Motor neuron (in vitro differentiated cells): ENCODE measurements around the gene SLAMF8. TPM values are rescaled to one million over a fixed set of nuclear protein-coding genes. Genes with fewer than 3 reads are reported as not detected.

Source experiments
- ATAC-seq, 8 experiments: fragments of 200-7000 bp; cut with Tn5 transposase; replicated peaks in 6 of 8; 2 replicates each; pipeline ENCODE4 v1.8.0; 2021; ENCODE audit warnings: mild to moderate bottlenecking in 8 of 8, moderate library complexity in 8 of 8
- H3K27ac ChIP-seq, 2 donors: fragments of 250-450 bp; sonication (Bioruptor Pico); 2 replicates each; pipeline ENCODE4 v1.9.0; 2021; ENCODE audit warnings: antibody characterized with exemption in 2 of 2, mild to moderate bottlenecking in 2 of 2, moderate library complexity in 1 of 2
- H3K4me1 ChIP-seq, 2 donors: fragments of 250-450 bp; sonication (Bioruptor Pico); replicated peaks in 1 of 2; 2 replicates each; pipeline ENCODE4 v1.6.1; 2021; ENCODE audit warnings: antibody characterized with exemption in 2 of 2, mild to moderate bottlenecking in 2 of 2, moderate library complexity in 1 of 2
- H3K4me3 ChIP-seq, 5 donors: fragments of 250-450 bp; sonication (Bioruptor Pico); 2 replicates each; pipeline ENCODE4 v1.9.0; 2021; ENCODE audit warnings: antibody characterized with exemption in 5 of 5, mild to moderate bottlenecking in 5 of 5, moderate library complexity in 4 of 5
- WGBS, 10 experiments: fragments of 450-650 bp; shearing (Covaris generic); methylation state at CpG; one replicate each; pipeline ENCODE4 v1.0.0; 2022; 5-methylcytosine and 5-hydroxymethylcytosine counted together
- in situ Hi-C, 9 experiments: fragments of 400-800 bp; cut with MboI; loops; one replicate each; pipeline ENCODE4 v1.15.0; 2021; ENCODE audit warnings: low sequenced_read_pairs in 9 of 9, low pct_unique_long_range_greater_than_20kb in 2 of 9; ENCODE audit not compliant: unreplicated experiment in 9 of 9
- total RNA-seq, 8 experiments: library from RNA; unstranded; fragments of 300-600 nt; gene quantifications; 2 replicates each; pipeline versions ENCODE4 v1.2.3 to v1.2.4, GENCODE V29; 2022

SLAMF8 gene
- total RNA-seq, 8 experiments from 2014 or later: 0.43 TPM; not detected in 7

DNA sequence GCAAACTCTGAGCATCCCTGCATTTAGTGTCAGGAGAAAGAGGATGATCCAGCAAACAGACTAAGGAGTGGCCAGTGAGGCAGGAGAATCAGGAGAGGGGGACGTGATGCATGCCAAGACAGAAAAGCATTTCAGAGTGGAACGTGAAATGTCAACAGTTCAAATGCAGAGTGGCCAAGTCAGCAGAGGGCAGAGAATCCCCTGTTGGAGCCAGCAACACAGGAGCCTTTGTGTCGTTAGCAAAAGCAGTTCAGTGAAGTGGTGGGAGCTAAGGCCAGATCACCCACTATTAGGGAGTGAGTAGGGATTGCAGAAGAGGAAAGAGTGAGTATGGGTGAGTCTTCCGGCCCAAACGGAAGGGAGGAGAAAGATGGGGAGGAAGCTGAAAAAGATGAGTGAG is 31.1 kb upstream of the SLAMF8 start:
- in situ Hi-C loops: loop anchor here in 6 of 9 experiments (10.0 to 25.0 kb wide), 6 partner anchors 92 to 658 kb away; partner anchors contain the start of genes IGSF9 (in 1 of the 6) and TAGLN2 (in 1 of the 6)
- WGBS, 10 experiments: 4 to 51% (median 40%) methylated on average over 2 to 5 of the region's 5 CpGs; no CpG with 5 or more reads in 1 of the 10 experiments
- Histone ChIP-seq H3K4me1 (no peaks in the 10 kb centered on the region), H3K27ac (no peak overlapping the region), H3K4me3 (no peak overlapping the region)
- no peak for ATAC-seq

DNA sequence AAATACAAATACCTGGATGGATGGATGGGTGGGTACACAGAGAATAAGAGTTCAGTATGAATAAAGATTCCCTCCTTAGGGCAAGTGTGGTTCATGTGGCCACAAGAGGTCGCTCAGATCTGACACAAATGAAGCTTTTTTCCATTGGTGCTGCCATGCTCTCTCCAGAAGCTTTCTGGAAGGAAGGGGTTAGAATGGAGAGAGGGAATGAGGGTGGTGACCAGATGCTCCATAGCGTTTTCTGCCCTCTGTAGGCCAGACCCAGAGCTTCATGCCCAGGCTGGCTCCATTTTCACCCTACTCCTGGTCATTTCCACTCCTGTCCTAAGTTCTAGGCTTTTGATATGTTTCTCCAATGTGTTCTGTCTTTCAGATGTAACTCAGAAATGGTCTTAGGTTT is 27.8 kb upstream of the SLAMF8 start:
- WGBS, 10 experiments: 0 to 7% (median 0%) methylated on average over 1 to 2 of the region's 2 CpGs; no CpG with 5 or more reads in 4 of the 10 experiments
- ATAC-seq: peak; percentile 84 to 99 (median 92)
- in situ Hi-C loops: loop anchor here in 6 of 9 experiments (10.0 to 25.0 kb wide), 6 partner anchors 88 to 662 kb away; partner anchors contain the start of genes IGSF9 (in 1 of the 6) and TAGLN2 (in 1 of the 6)
- H3K27ac ChIP-seq: no peak overlapping the region
- no peak overlapping the region for H3K4me3 ChIP-seq
- H3K4me1 ChIP-seq: no peaks in the 10 kb centered on the region

- 76 to 100% (median 100%) methylated on average over 1 to 4 of the region's 4 CpGs; no CpG with 5 or more reads in 1 of the 10 experiments for WGBS, 10 experiments
- in situ Hi-C loops: loop anchor here in 6 of 9 experiments (10.0 to 25.0 kb wide), 6 partner anchors 88 to 662 kb away; partner anchors contain the start of genes IGSF9 (in 1 of the 6) and TAGLN2 (in 1 of the 6)
- no peak overlapping the region for H3K27ac ChIP-seq
Measured at GRCh38 chr1:159799446-159799985, 27.2 kb upstream of the SLAMF8 start.

GRCh38 chr1:159800177-159800930 is 26.3 kb upstream of the SLAMF8 start:
- 0 to 86% (median 70%) methylated on average over 1 to 7 of the region's 8 CpGs; no CpG with 5 or more reads in 2 of the 10 experiments for WGBS, 10 experiments
- in situ Hi-C loops: loop anchor here in 1 of 9 experiments (10.0 kb wide), 1 partner anchor 94 kb away; no protein-coding TSS in a partner anchor
- Histone ChIP-seq H3K4me1 (no peaks in the 10 kb centered on the region), H3K4me3 (no peak overlapping the region), H3K27ac (no peak overlapping the region)
- no peak for ATAC-seq

More at GRCh38 chr1:159799446-159799985, 27.2 kb upstream of the SLAMF8 start:
- Histone ChIP-seq H3K4me3 (no peak overlapping the region), H3K4me1 (no peaks in the 10 kb centered on the region)
- ATAC-seq: no peak

- H3K27ac ChIP-seq: no peak within 1 kb of the TSS
- ATAC-seq: no peak
- no peak within 1 kb of the TSS for H3K4me3 ChIP-seq
- in situ Hi-C loops: loop anchor here in 1 of 9 experiments (10.0 kb wide), 1 partner anchor 93 kb away; no protein-coding TSS in a partner anchor
- WGBS, 10 experiments: 59 to 93% (median 73%) methylated on average over 1 to 8 of the region's 8 CpGs; no CpG with 5 or more reads in 2 of the 10 experiments
- H3K4me1 ChIP-seq: no peaks in the 10 kb centered on the region
Measured at GRCh38 chr1:159802111-159802510, 24.6 kb upstream of the SLAMF8 start, which contains the start of gene FCRL6. Gene FCRL6, plus strand, starts transcription at chr1:159802360. Its CDS starts 65 bp downstream, at chr1:159802425.

GRCh38 chr1:159803956-159804689 is 22.6 kb upstream of the SLAMF8 start:
- Histone ChIP-seq H3K4me3 (no peak overlapping the region), H3K27ac (no peak overlapping the region), H3K4me1 (no peaks in the 10 kb centered on the region)
- ATAC-seq: no peak
- in situ Hi-C loops: loop anchor here in 1 of 9 experiments (10.0 kb wide), 1 partner anchor 91 kb away; no protein-coding TSS in a partner anchor
- WGBS, 10 experiments: 40 to 100% (median 65%) methylated on average over 1 to 7 of the region's 7 CpGs

DNA sequence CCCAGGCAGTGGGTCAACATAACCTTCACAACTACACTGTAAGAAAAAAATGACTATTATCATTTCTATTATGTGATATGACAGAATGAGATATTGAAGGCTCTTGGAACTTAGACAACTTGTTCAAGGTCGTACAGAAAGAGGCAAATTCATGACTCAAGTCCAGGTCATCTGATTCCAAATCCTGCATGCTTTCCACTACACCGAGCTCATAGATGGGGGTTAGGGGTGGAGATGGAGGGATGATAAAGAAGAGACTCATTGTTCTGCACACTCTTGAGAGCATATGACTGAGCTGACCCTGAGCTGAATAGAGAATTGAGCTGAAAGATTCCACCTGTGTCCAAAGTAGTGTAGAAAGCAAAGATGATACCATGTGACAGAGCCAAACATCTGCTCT is 21.7 kb upstream of the SLAMF8 start:
- in situ Hi-C loops: loop anchor here in 1 of 9 experiments (10.0 kb wide), 1 partner anchor 90 kb away; no protein-coding TSS in a partner anchor
- Histone ChIP-seq H3K27ac (no peak overlapping the region), H3K4me1 (no peaks in the 10 kb centered on the region), H3K4me3 (no peak overlapping the region)
- WGBS, 10 experiments: 0 to 71% (median 40%) methylated on average over 1 to 2 of the region's 2 CpGs; no CpG with 5 or more reads in 3 of the 10 experiments
- ATAC-seq: no peak

DNA sequence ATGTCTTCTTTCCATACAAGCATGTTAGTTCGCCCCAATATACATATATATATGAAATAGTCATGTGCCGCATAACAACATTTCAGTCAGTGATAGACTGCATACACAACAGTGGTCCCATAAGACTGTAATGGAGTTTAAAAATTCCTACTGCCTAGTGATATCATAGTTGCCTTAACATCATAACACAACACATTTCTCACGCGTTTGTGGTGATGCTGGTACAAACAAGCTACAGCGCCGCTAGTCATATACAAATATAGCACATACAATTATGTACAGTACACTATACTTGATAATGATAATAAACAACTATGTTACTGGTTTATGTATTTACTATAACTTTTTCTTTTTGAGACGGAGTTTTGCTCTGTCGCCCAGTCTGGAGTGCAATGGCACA is 10.7 kb upstream of the SLAMF8 start:
- H3K27ac ChIP-seq: no peak overlapping the region
- ATAC-seq: no peak
- WGBS, 10 experiments: 74 to 95% (median 93%) methylated on average over 3 to 8 of the region's 8 CpGs; no CpG with 5 or more reads in 3 of the 10 experiments
- no peak overlapping the region for H3K4me3 ChIP-seq
- in situ Hi-C loops: no loop called here
- no peaks in the 10 kb centered on the region for H3K4me1 ChIP-seq

- Histone ChIP-seq H3K27ac (no peak overlapping the region), H3K4me1 (no peaks in the 10 kb centered on the region), H3K4me3 (no peak overlapping the region)
- peak in 7 of 8 experiments; percentile 62 to 93 (median 79) for ATAC-seq
- WGBS, 10 experiments: 42 to 95% (median 79%) methylated on average over 1 to 11 of the region's 11 CpGs
- in situ Hi-C loops: no loop called here
Measured at GRCh38 chr1:159817276-159818041, 9.2 kb upstream of the SLAMF8 start.

DNA sequence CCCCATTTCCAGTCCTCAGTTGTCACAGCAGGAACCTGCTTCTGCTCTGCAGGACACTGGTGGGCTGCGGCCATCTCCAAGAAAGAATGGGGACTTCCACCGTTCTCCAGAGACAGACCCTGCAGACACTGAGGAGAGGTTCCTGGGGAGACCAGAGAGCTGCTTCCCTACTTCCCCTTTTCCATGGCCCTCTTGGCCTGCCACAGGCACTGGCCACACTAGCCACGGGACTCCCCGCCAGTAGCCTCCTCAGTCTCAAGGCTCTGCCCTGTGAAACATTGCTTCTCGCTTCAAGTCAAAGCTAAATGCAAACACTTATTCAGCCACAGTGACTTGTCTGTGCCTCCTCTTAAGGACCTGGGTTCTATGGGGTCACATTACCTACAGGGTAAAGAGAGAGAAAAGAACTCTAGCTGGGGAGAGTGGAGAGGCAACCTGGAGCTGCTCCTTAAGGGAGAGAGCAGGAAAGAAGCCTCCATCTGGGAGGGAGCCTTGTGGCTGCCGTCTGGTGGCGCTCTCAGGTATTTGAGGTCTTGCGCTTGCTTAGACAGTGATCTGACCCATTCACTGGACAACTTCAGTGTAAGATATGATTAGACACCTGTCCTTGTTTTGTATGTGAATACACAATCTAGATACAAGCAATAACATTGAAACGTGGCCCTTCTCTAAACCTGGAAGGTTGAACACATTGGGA is 5.4 kb upstream of the SLAMF8 start:
- WGBS, 10 experiments: 47 to 81% (median 66%) methylated on average over 1 to 9 of the region's 9 CpGs; no CpG with 5 or more reads in 2 of the 10 experiments
- Histone ChIP-seq H3K4me3 (no peak overlapping the region), H3K4me1 (no peaks in the 10 kb centered on the region), H3K27ac (no peak overlapping the region)
- peak in 6 of 8 experiments; percentile 61 to 92 (median 76) for ATAC-seq
- in situ Hi-C loops: no loop called here

DNA sequence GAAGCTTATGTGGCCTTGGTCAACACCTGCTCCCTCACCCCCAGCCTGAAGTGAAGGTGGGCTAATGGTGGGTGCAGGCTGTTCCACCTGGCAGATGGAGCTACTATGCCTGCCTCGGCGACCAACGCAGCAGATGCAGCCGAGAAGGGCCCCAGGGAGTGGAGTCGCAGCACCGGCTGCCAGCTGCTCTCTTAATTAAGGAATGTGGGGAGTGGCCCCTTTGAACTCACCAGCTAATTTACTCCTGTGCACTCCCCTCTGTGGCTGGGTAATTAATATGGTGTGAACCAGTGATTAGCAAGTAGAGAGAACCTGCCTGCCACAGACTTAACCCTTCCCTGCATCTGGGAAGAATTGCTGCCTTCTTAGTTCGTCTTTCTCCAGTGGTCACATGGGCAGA is 3.3 kb upstream of the SLAMF8 start:
- H3K27ac ChIP-seq: no peak overlapping the region
- in situ Hi-C loops: no loop called here
- 0 to 46% (median 16%) methylated on average over 2 to 7 of the region's 7 CpGs; no CpG with 5 or more reads in 4 of the 10 experiments for WGBS, 10 experiments
- peak in 5 of 8 experiments; percentile 33 to 69 (median 50) for ATAC-seq
- H3K4me3 ChIP-seq: no peak overlapping the region
- H3K4me1 ChIP-seq: no peaks in the 10 kb centered on the region
